Small intestine (tissue), 7 donors: ENCODE data around the gene GRK1. TPM values are rescaled to one million over a fixed set of nuclear protein-coding genes. Genes with fewer than 3 reads are reported as not detected.

ENCODE experiments used
- DNase-seq, 2 donors: peaks; one replicate each; pipeline versions ENCODE4 v3.0.0 to v3.0.0-alpha.2; 2013
- FAIRE-seq: peaks from 2 replicates; lab custom pipeline; 2012; peaks lifted over from hg19 to GRCh38; lab: Jason Lieb, UNC
- H3K27ac ChIP-seq, 3 donors: one replicate each; pipeline ENCODE4 v1.5.1; 2013; ENCODE audit warnings: low read length in 2 of 3, mild to moderate bottlenecking in 2 of 3, control low read depth in 1 of 3, inconsistent platforms in 1 of 3, low read depth in 1 of 3, moderate library complexity in 1 of 3
- H3K27me3 ChIP-seq, 3 donors: one replicate each; pipeline ENCODE4 v1.6.1; 2013; ENCODE audit warnings: low read length in 3 of 3, inconsistent platforms in 1 of 3; ENCODE audit not compliant: control insufficient read depth in 3 of 3, insufficient read depth in 3 of 3
- H3K36me3 ChIP-seq, 3 donors: one replicate each; pipeline ENCODE4 v1.6.1; 2013; ENCODE audit warnings: low read length in 3 of 3, inconsistent platforms in 1 of 3, low read depth in 1 of 3, mild to moderate bottlenecking in 1 of 3, moderate library complexity in 1 of 3; ENCODE audit not compliant: control insufficient read depth in 3 of 3, insufficient read depth in 2 of 3
- H3K4me1 ChIP-seq, 3 donors: one replicate each; pipeline ENCODE4 v1.6.1; 2013; ENCODE audit warnings: low read length in 2 of 3, inconsistent platforms in 1 of 3, low read depth in 1 of 3, mild to moderate bottlenecking in 1 of 3, moderate library complexity in 1 of 3; ENCODE audit not compliant: control insufficient read depth in 3 of 3, insufficient read depth in 2 of 3
- H3K4me3 ChIP-seq, 3 donors: one replicate each; pipeline ENCODE4 v1.5.1; 2013; ENCODE audit warnings: low read length in 3 of 3, control low read depth in 1 of 3, inconsistent platforms in 1 of 3, low read depth in 1 of 3, mild to moderate bottlenecking in 1 of 3, moderate library complexity in 1 of 3
- H3K9me3 ChIP-seq, 2 donors: one replicate each; pipeline ENCODE4 v1.6.1; 2013; ENCODE audit warnings: low read depth in 1 of 2, low read length in 1 of 2; ENCODE audit not compliant: control insufficient read depth in 2 of 2, insufficient read depth in 1 of 2
- WGBS, 3 donors: extraction: QIAGEN DNeasy Blood & Tissue Kit; methylation state at CpG; one replicate each; pipeline ENCODE4 v1.1.7; 2013; 5-methylcytosine and 5-hydroxymethylcytosine counted together
- polyA plus RNA-seq, 4 donors: library from polyadenylated mRNA; stranded (reverse) in 3 of 4; unstranded in 1 of 4; fragments of 200-250 nt in 3 of 4; fragments of 120-200 nt in 1 of 4; gene quantifications; one replicate each; pipeline versions ENCODE4 v1.2.1 to v1.2.3, GENCODE V29; 2013
- donor health status: healthy with polysubstance abuse.
- donor health status: control.
- donor health status: control.
- donor health status: Bipolar disorder and iron deficiency.
- donor health status: healthy.

The GRK1 gene
- polyA plus RNA-seq, 4 donors, result 0.21 to 0.27 TPM; not detected in 2

DNA sequence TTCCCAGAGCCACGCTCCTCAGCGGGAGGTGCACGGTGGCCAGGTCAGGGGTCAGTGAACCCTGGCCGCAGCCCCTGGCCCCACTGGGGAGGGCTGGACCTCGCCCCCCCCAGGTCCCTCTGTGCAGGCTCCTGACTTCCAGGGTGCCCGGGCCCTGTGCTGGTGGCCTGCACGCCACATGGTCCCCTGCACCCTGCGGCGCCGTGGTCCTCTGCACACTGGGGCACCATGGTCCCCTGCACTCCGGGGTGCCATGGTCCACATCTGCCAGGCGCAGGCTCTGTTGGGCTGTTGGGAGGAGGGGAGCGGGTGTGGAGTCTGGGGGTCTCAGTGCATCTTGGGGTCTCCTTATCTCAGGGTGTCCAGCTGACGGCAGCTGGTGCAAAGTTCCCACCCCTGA is 68.7 kb downstream of the GRK1 start:
- DNase-seq (no peak), FAIRE-seq (no peak)
- Histone ChIP-seq H3K36me3 (no peaks in the 10 kb centered on the region), H3K27me3 (peaks cover 0 to 3% (median 0%) of the 10 kb centered on the region in 3 donors), H3K27ac (no peak overlapping the region), H3K9me3 (no peaks in the 10 kb centered on the region), H3K4me3 (no peak overlapping the region), H3K4me1 (peaks cover 0 to 10% (median 0%) of the 10 kb centered on the region in 3 donors)
- whole genome bisulfite sequencing, 3 donors, result 77 to 88% (median 84%) methylated on average over 13 to 14 of the region's 14 CpGs

DNA sequence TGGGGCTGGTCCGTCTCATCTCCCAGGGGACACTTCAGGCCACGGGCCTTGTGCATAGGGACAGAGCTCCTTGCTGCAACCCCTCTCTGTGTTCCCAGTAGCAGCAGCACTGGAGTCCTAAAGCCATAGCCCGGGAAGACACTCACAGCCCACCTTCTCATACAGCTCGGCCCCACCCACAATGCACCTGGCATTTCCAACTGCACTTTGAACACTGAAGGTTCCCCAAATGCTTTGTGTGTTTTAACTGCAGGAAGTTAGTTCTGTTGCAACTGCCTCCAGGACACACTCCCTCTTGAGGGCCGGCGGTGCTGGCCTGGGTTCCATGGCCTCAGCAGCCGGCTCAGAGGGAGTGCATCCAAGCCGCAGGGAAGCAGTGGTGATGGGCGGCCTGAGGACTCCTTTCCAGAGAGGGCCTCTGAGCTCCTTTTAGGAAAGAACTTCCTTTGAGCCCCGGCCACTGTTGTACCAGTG is 69.3 kb downstream of the GRK1 start:
- WGBS, 3 donors, result 14 to 42% (median 27%) methylated on average over 10 of the region's 10 CpGs
- no peak overlapping the region for H3K4me3 ChIP-seq
- DNase-seq (peak; percentile 62 to 64), FAIRE-seq (no peak)
- H3K36me3 ChIP-seq, result no peaks in the 10 kb centered on the region
- H3K27me3 ChIP-seq, result no peaks in the 10 kb centered on the region
- H3K4me1 ChIP-seq, result peaks cover 0 to 10% (median 0%) of the 10 kb centered on the region in 3 donors
- H3K9me3 ChIP-seq, result no peaks in the 10 kb centered on the region
- H3K27ac ChIP-seq, result peak overlapping the region in 1 of 3 donors; percentile 37

DNA sequence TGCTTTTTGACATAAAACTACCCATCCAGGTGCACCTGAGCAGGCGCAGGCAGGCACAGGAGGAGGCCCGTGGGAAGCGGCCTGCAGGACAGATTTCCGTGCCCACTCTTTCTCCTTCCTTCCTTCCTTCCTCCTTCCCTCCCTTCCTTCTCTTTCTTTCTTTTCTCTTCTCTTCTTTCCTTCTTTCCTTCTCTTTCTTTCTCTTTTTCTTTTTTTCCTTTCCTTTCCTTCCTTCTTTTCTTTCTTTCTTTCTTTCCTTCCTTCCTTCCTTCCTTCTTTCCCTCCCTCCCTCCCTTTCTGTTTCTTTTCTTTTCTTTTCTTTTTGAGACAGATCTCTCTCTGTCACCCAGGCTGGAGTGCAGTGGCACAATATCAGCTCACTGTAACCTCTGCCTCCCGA is 70.8 kb downstream of the GRK1 start:
- Histone ChIP-seq H3K27me3 (no peaks in the 10 kb centered on the region), H3K27ac (no peak overlapping the region), H3K36me3 (no peaks in the 10 kb centered on the region), H3K4me1 (peaks cover 0 to 20% (median 0%) of the 10 kb centered on the region in 3 donors), H3K4me3 (no peak overlapping the region), H3K9me3 (no peaks in the 10 kb centered on the region)
- WGBS, 3 donors, result 87 to 89% (median 87%) methylated on average over 5 of the region's 5 CpGs
- no peak for DNase-seq
- no peak for FAIRE-seq

DNA sequence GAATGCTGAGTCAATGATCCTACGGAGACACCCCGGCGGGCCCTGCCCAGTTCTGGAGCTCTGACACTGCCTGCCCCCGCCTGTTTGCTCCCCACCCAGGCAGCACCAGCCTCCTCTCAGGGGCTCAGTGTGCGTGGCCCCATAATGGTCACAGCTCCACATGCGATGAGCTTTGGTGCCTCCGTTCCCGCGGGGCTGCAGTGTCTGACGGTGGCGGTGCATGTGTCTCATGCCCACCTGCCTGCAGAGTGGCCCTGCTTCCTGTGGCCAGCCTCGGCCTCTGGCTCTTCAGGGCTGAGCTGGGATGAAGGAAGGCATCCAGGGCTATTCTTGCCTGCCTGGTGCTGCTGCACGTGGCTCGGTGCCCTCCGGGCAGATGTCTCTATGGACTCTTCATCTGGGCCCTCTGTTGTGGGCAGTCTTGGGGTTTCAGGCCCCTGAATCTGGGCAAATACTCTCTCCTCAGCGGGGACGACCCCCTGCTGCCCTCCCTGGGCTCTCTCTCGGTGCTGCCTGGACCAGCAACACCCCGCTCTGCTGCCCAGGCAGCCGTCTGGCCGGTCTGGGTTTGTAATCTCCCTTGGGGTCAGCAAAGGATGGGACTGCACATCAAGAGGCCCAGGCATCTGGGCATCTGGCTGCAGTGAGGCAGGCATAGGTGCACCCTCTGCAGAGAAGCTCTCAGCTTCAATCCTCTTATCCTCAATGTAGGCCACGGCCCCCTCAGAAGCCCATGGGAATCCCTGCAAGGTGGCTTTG is 72.7 kb downstream of the GRK1 start:
- H3K27me3 ChIP-seq, result no peaks in the 10 kb centered on the region
- no peaks in the 10 kb centered on the region for H3K9me3 ChIP-seq
- H3K4me3 ChIP-seq, result no peak overlapping the region
- DNase-seq (no peak), FAIRE-seq (no peak)
- peaks cover 0 to 33% (median 0%) of the 10 kb centered on the region in 3 donors for H3K4me1 ChIP-seq
- WGBS, 3 donors, result 84 to 90% (median 89%) methylated on average over 22 of the region's 22 CpGs
- H3K27ac ChIP-seq, result no peak overlapping the region
- no peaks in the 10 kb centered on the region for H3K36me3 ChIP-seq

DNA sequence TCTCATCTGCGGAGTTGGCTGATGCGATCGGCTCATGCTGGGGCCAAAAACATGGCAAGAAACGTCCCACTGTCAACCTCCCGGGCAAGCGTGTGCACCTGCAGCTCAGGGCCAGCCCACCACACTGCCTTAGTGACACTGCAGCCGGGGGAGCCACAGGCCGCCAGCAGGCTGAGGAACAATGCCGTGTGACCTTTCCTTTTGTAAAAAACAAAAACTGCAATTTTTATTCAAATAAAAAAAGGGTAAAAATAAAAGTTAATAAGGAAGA is 73.2 kb downstream of the GRK1 start:
- Histone ChIP-seq H3K4me1 (peaks cover 0 to 34% (median 0%) of the 10 kb centered on the region in 3 donors), H3K4me3 (no peak overlapping the region), H3K27ac (no peak overlapping the region), H3K36me3 (no peaks in the 10 kb centered on the region), H3K27me3 (no peaks in the 10 kb centered on the region), H3K9me3 (no peaks in the 10 kb centered on the region)
- DNase-seq, result no peak
- FAIRE-seq, result no peak
- WGBS, 3 donors, result 75 to 79% (median 77%) methylated on average over 9 of the region's 9 CpGs

DNA sequence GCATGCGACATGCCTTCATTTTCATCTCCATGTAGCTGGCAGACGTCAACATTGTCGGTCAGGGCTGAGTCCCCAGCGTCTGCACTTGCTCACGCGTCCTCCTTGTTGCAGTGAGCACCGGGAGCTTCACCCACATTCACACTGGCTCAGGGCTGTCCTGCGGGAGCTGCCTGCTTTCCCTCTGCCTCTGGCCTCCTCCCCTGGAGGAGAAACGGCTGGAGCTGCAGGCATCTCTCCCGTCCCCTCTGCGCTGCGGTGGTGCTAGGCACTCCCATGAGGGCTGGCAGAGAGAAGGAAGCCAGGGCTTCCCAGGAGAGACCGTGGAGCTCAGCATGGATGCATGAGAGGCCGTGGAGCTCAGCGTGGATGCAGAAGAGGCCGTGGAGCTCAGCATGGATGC is 73.6 kb downstream of the GRK1 start:
- DNase-seq (no peak), FAIRE-seq (no peak)
- Histone ChIP-seq H3K9me3 (no peaks in the 10 kb centered on the region), H3K4me3 (no peak overlapping the region), H3K36me3 (no peaks in the 10 kb centered on the region), H3K27ac (no peak overlapping the region), H3K27me3 (no peaks in the 10 kb centered on the region), H3K4me1 (peaks cover 0 to 36% (median 0%) of the 10 kb centered on the region in 3 donors)
- 82 to 85% (median 85%) methylated on average over 16 of the region's 16 CpGs for WGBS, 3 donors

DNA sequence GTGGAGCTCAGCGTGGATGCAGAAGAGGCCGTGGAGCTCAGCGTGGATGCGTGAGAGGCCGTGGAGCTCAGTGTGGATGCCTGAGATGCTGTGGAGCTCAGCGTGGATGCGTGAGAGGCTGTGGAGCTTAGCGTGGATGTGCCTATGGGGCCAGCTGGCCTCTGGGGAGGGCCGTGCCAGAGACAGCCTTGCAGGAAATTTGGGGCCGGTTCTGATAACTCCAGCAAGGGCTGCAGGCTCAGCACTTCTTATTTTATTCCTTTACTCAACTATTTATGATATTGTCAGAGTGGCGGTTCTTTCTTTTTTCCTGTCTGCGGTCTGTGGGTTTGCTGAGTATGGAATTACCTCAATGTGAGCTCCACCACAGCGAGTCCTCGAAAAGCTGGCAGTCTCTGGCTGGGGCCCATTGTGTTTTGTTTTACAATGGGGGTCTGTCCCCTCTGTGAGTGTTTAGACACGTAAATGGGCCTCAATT is 74.2 kb downstream of the GRK1 start:
- Histone ChIP-seq H3K9me3 (no peaks in the 10 kb centered on the region), H3K27me3 (no peaks in the 10 kb centered on the region), H3K36me3 (no peaks in the 10 kb centered on the region), H3K4me3 (no peak overlapping the region), H3K4me1 (peaks cover 0 to 38% (median 0%) of the 10 kb centered on the region in 3 donors), H3K27ac (no peak overlapping the region)
- FAIRE-seq (no peak), DNase-seq (no peak)
- WGBS, 3 donors, result 55 to 71% (median 65%) methylated on average over 15 of the region's 15 CpGs

DNA sequence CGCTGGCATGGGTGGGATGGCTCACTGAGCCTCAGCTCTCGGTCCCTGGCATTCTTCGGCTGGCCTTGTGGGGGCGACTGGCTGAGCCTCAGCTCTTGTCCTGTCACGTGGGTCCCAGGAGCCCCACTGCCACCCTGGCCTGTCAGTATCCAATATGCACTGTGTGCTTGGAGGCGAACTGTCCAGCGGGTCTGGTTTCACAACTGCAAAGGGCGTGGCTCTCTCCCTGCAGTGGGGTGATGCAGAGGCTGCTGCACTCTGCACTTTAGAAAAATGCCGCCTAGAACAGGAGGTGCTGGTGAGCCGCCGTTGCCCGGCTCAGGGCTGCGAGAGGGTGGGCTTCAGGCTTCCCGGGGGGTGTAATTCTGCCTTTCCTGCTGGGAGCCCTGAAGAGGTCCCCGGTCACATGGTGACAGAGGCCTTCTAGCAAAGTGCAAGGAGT is 75.0 kb downstream of the GRK1 start:
- no peaks in the 10 kb centered on the region for H3K27me3 ChIP-seq
- FAIRE-seq, result no peak
- 7 to 28% (median 14%) methylated on average over 15 of the region's 15 CpGs for WGBS, 3 donors

More for the DNA sequence above, 75.0 kb downstream of the GRK1 start:
- H3K36me3 ChIP-seq, result no peaks in the 10 kb centered on the region
- peak overlapping the region in 1 of 3 donors; percentile 29 for H3K27ac ChIP-seq
- H3K4me1 ChIP-seq, result peaks cover 0 to 35% (median 0%) of the 10 kb centered on the region in 3 donors
- H3K9me3 ChIP-seq, result no peaks in the 10 kb centered on the region
- DNase-seq, result peak; percentile 81 to 85
- no peak overlapping the region for H3K4me3 ChIP-seq
